ENCODE measurements around the gene LRRC42.
"Not testable (repeated sequence)": the region's sequence is repeated elsewhere in the genome, so short reads cannot be mapped to it uniquely, and the experiment has no call there.

Gene LRRC42

DNA sequence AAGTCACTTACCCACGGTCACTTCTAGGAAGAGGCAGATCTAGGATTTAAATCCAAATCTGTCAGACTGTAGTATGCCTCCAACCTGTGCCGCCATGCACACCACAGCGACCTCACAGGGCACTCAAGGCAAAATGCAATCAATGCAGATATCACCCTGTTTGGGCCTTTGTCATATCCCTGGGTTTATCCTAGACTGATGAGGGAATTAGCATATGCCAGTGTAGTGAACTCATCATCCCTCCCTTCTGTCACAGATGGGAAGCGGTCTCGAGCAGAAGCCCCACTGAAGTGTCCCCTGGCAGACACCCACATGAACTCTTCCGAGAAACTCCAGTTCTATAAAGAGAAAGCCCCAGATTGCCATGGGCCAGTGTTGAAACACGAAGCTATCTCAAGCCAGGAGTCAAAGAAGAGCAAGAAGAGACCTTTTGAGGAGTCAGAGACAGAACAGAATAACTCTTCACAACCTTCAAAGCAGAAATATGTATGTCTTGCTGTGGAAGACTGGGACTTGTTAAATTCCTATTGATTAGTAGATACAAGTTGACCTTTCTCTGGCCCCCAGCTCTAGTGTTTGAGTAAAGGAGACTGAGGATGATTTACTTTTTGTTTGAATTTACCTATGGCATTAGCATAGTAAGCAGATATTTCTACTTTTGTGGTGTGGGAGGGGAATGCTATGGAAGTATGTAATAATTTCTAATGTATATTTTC lies 21.4 kb downstream of the LRRC42 start:
- DNase-seq (ENCODE audit: low read depth in 4 of 4, low spot score in 1 of 4) = no peak

- no peak for DNase-seq (ENCODE audit: low read depth in 4 of 4, low spot score in 1 of 4)
Measured at GRCh38 chr1:53968125-53968513, 22.0 kb downstream of the LRRC42 start.

GRCh38 chr1:53969323-53969722 lies 23.2 kb downstream of the LRRC42 start:
- not testable (repeated sequence) for DNase-seq (ENCODE audit: low read depth in 4 of 4, low spot score in 1 of 4)

DNA sequence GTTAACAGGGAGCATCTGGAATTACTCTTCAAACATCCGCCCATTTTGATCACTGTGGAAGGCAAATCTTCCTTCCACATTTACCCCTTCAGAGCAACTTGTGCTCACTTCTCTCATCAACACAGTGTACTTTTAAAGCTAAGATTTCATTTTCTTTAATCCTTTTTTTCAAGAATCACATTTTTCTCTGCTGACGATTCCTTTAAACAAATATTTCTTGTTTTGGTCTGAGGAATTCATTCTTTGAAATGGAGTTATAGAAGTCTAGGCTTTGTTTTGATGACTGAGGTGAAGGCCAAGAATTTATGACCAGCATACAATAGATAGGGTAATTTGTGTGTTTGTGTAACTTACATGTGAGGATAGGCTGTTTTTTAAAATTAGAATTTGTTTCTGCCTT lies 25.6 kb downstream of the LRRC42 start:
- DNase-seq (ENCODE audit: low read depth in 4 of 4, low spot score in 1 of 4) = no peak

GRCh38 chr1:53975861-53976260 lies 29.7 kb downstream of the LRRC42 start:
- DNase-seq (ENCODE audit: low read depth in 4 of 4, low spot score in 1 of 4) = no peak

DNA sequence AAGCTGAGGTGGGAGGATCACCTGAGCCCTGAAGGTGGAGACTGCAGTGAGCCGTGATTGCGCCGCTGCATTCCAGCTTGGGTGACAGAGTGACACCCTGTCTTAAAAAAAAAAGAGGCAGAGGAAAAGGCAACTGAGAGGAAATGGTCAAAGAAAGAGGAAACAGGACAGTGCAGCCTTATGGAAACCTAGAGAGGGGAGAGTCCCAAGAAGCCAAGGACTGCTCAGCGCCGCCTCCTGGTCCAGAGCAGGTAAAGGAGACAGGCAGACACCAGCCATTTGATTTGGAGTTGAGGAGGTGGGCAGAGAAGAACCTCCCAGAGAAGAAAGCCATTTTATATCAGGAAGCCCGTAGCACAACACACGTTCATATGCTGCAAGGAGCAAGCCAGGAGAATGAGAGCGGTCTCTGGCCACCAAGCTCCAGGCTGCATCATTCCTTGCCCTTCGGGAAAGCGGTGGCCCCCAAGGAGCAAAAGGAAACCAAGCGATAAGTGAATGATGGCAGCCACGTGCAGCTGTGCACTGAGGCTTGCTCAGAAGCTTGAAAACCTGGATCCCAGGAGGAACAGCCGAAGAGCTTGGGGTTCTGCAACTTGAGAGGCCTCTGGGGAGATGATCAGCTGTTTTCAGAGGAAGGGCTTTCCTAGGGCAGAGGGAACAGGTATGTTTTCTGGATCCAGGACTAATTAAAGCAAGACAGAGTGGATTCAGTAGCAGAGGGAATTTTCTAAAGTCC lies 33.7 kb downstream of the LRRC42 start:
- DNase-seq (ENCODE audit: low read depth in 4 of 4, low spot score in 1 of 4) = no peak

GRCh38 chr1:53981220-53981619 lies 35.1 kb downstream of the LRRC42 start:
- DNase-seq (ENCODE audit: low read depth in 4 of 4, low spot score in 1 of 4) = no peak

- DNase-seq (ENCODE audit: low read depth in 4 of 4, low spot score in 1 of 4) = no peak
Measured at GRCh38 chr1:53982034-53982762, 36.0 kb downstream of the LRRC42 start.

GRCh38 chr1:53982763-53983104 lies 36.6 kb downstream of the LRRC42 start:
- no peak for DNase-seq (ENCODE audit: low read depth in 4 of 4, low spot score in 1 of 4)

DNA sequence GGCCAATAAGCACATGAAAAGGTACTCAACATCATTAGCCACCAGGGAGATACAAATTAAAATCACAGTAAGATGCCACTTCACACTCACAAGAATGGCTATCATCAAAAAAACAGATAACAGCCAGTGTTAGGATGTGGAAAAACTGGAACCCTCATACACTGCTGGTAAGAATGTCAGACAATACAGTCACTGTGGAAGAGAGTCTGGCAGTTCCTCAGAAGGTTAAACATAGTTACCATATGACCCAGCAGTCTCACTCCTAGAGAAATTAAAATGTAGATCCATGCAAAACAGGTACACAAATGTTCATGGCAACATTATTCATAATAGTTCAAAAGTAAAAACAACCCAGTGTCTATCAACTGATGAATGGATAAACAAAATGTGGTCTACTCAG lies 38.6 kb downstream of the LRRC42 start:
- DNase-seq (ENCODE audit: low read depth in 4 of 4, low spot score in 1 of 4) = no peak

GRCh38 chr1:53986458-53986857 lies 40.3 kb downstream of the LRRC42 start:
- no peak for DNase-seq (ENCODE audit: low read depth in 4 of 4, low spot score in 1 of 4)

DNA sequence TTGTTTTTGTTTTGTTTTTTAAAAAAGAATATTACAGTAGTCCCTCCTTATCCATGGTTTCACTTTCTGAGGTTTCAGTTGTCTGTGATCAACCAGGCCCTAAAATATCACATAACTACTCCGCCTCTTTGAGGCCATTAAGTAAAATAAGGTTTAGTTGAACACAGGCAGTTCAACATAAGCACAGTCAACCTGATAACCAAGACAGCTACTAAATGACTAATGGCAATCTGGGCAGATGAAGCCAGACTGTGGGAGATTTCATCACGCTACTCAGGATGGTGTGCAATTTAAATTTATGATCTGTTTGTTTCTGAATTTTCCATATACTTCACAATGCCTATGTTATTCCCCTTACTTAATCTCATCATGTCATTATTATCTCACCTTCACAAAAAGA lies 41.7 kb downstream of the LRRC42 start:
- DNase-seq (ENCODE audit: low read depth in 4 of 4, low spot score in 1 of 4) = no peak

- no peak for DNase-seq (ENCODE audit: low read depth in 4 of 4, low spot score in 1 of 4)
Measured at GRCh38 chr1:53992085-53992874, 46.1 kb downstream of the LRRC42 start.

GRCh38 chr1:53994516-53994915 lies 48.4 kb downstream of the LRRC42 start:
- not testable (repeated sequence) for DNase-seq (ENCODE audit: low read depth in 4 of 4, low spot score in 1 of 4)

DNA sequence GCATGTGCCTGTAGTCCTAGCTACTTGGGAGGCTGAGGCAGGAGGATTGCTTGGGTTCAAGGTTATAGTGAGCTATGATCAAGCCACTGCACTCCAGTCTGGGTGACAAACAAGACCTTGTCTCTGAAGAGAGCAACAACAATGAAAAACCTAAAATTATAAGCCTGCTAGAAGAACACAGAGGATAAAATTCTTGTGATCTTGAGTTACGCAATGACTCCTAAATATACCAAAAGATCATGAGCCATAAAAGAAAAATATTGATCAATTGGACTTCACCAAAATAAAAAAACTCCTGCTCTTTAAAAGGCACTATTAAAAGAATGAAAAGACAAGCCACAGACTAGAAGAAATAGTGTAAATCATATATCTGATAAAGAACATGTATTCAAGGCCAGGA lies 49.5 kb downstream of the LRRC42 start:
- DNase-seq (ENCODE audit: low read depth in 4 of 4, low spot score in 1 of 4) = no peak

DNA sequence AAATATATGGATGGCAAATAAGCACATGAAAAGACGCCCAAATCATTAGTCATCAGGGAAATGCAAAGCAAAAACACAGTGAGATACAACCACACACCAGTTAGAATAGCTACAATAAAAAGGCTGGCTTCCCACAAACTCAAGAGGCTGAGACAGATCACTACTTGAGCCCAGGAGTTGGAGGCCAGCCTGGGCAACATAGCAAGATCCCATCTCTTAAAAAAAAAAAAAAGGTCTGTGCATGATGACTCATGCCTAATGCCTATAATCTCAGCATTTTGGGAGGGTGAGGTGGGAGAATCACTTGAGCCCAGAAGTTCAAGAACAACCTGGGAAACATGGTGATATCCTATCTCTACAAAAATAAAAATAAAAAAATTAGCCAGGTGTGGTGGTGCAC lies 52.1 kb downstream of the LRRC42 start:
- DNase-seq (ENCODE audit: low read depth in 4 of 4, low spot score in 1 of 4) = no peak

DNA sequence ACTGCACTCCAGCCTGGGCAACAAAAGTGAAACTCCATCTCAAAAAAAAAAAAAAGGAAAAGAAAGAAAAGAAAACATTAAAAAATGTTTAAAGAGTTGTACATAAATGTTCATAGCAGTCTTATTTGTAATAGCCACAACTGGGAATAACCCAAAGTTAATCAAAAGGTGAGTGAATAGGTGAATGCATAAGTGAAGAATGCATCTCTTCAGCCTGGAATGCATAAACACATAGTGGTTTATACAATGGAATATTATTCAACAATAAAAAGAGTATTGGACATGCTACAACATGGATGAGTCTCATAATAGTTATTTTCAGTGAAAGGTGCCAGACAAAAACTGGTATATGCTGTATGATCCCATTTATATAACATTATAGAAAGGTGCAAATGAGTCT lies 53.8 kb downstream of the LRRC42 start:
- DNase-seq (ENCODE audit: low read depth in 4 of 4, low spot score in 1 of 4) = no peak

DNA sequence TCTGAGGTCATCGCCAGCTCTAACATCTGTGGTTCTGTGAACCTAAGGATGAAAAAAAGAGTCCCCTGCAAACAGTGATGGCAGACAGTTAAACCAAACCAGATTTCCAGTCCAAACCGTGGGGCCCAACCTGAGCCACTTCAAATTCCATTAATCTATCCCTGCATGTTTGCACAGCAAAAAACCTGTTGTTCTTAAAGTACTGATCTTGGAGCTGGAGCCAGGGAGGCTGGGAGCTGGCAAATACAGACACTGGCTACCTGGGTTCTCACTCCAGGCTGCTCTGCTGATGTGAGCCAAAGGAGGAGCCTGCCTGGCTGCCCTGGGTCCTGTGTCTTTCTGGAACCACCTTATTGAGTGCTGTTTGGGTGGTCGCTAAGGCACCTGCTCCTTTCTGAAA lies 55.4 kb downstream of the LRRC42 start:
- no peak for DNase-seq (ENCODE audit: low read depth in 4 of 4, low spot score in 1 of 4)

- DNase-seq (ENCODE audit: low read depth in 4 of 4, low spot score in 1 of 4) = no peak
Measured at GRCh38 chr1:54002544-54003248, 56.5 kb downstream of the LRRC42 start.

DNA sequence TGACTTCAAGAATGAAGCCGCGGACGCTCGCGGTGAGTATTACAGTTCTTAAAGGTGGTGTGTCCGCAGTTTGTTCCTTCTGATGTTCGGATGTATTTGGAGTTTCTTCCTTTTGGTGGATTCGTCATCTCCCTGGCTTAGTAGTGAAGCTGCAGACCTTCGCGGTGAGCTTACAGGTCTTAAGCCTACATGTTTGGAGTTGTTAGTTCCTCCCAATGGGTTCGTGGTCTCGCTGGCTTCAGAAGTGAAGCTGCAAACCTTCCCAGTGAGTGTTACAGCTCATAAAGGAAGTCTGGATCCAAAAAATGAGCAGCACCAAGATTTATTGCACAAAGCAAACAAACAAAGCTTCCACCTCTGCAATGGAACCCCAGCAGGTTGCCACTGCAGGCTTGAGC lies 57.1 kb downstream of the LRRC42 start:
- no peak for DNase-seq (ENCODE audit: low read depth in 4 of 4, low spot score in 1 of 4)

Data from stimulated activated CD4-positive, alpha-beta T cell treated with anti-CD3 and anti-CD28 coated beads, Interleukin-1b, Interleukin-23, amount 100 ng/mL, for 24 hours (primary cell).